ENCODE data around the gene PPIA.

The PPIA gene

GRCh38 chr7:44765579-44766415 lies 30.7 kb upstream of the PPIA start:
- no peak overlapping the region for H3K27ac ChIP-seq
- no peak for TF ChIP-seq ZFX (IDR thresholded peaks at IDR 0.05; ENCODE audit: borderline replicate concordance)
- no peak for TF ChIP-seq CTCF (IDR thresholded peaks at IDR 0.05)

GRCh38 chr7:44766416-44766801 lies 30.1 kb upstream of the PPIA start:
- H3K27ac ChIP-seq, result no peak overlapping the region
- TF ChIP-seq ZFX (IDR thresholded peaks at IDR 0.05; ENCODE audit: borderline replicate concordance) (no peak), CTCF (IDR thresholded peaks at IDR 0.05) (no peak)

GRCh38 chr7:44767134-44767911 lies 29.2 kb upstream of the PPIA start:
- TF ChIP-seq CTCF (IDR thresholded peaks at IDR 0.05) (no peak), ZFX (IDR thresholded peaks at IDR 0.05; ENCODE audit: borderline replicate concordance) (no peak)
- peak overlapping the region; percentile 29; the same call in 1 of the 2 replicates for H3K27ac ChIP-seq

GRCh38 chr7:44767912-44768627 lies 28.4 kb upstream of the PPIA start:
- peak overlapping the region; percentile 29 for H3K27ac ChIP-seq
- TF ChIP-seq CTCF (IDR thresholded peaks at IDR 0.05), result no peak
- TF ChIP-seq ZFX (IDR thresholded peaks at IDR 0.05; ENCODE audit: borderline replicate concordance), result no peak

- TF ChIP-seq ZFX (IDR thresholded peaks at IDR 0.05; ENCODE audit: borderline replicate concordance), result no peak
- no peak for TF ChIP-seq CTCF (IDR thresholded peaks at IDR 0.05)
- H3K27ac ChIP-seq, result peak overlapping the region; percentile 29; the same call in 1 of the 2 replicates
Measured at GRCh38 chr7:44768628-44769371, 27.7 kb upstream of the PPIA start.

GRCh38 chr7:44769376-44769775 lies 27.1 kb upstream of the PPIA start:
- H3K27ac ChIP-seq, result peak overlapping the region; percentile 29; the same call in 1 of the 2 replicates
- no peak for TF ChIP-seq ZFX (IDR thresholded peaks at IDR 0.05; ENCODE audit: borderline replicate concordance)
- TF ChIP-seq CTCF (IDR thresholded peaks at IDR 0.05), result no peak

Data from 22Rv1 (cell line).